Astrocyte (in vitro differentiated cells and primary cell): Measurements from ENCODE around the gene UBASH3A. TPM values are rescaled to one million over a fixed set of nuclear protein-coding genes. Genes with fewer than 3 reads are reported as not detected.

Source experiments
- DNase-seq: peaks from one replicate; pipeline ENCODE4 v3.0.0-alpha.2; 2010; ENCODE audit warnings: low read depth
- FAIRE-seq: peaks from 2 replicates; lab custom pipeline; 2011; peaks lifted over from hg19 to GRCh38; lab: Jason Lieb, UNC
- H2AFZ ChIP-seq: 2 replicates; pipeline ENCODE4 v1.6.0; 2012; ENCODE audit warnings: low read depth, low read length, inconsistent platforms
- H3K27ac ChIP-seq: 2 replicates; pipeline ENCODE4 v1.5.1; 2011; ENCODE audit warnings: low read depth, low read length, inconsistent platforms
- H3K27me3 ChIP-seq: 2 replicates; pipeline ENCODE4 v1.6.0; 2011; ENCODE audit warnings: low read length, inconsistent platforms; ENCODE audit not compliant: insufficient read depth
- H3K36me3 ChIP-seq: 2 replicates; pipeline ENCODE4 v1.5.1; 2011; ENCODE audit warnings: low read length, inconsistent platforms; ENCODE audit not compliant: insufficient read depth
- H3K4me1 ChIP-seq: 2 replicates; pipeline ENCODE4 v1.5.1; 2011; ENCODE audit warnings: low read length, inconsistent platforms; ENCODE audit not compliant: insufficient read depth
- H3K4me2 ChIP-seq: 2 replicates; pipeline ENCODE4 v1.6.0; 2012; ENCODE audit warnings: low read length, inconsistent platforms
- H3K4me3 ChIP-seq: 2 replicates; pipeline ENCODE4 v1.5.1; 2011; ENCODE audit warnings: low read depth, mild to moderate bottlenecking, low read length, inconsistent platforms; ENCODE audit not compliant: insufficient read depth
- H3K79me2 ChIP-seq: 2 replicates; pipeline ENCODE4 v1.6.0; 2012; ENCODE audit warnings: mild to moderate bottlenecking, low read length, inconsistent platforms; ENCODE audit not compliant: insufficient read depth
- H3K9ac ChIP-seq: 2 replicates; pipeline ENCODE4 v1.6.0; 2012; ENCODE audit warnings: mild to moderate bottlenecking, low read length, inconsistent platforms
- H3K9me3 ChIP-seq: 2 replicates; pipeline ENCODE4 v1.5.1; 2012; ENCODE audit warnings: low read depth, mild to moderate bottlenecking, low read length, inconsistent platforms; ENCODE audit not compliant: insufficient read depth
- H4K20me1 ChIP-seq: 2 replicates; pipeline ENCODE4 v1.6.0; 2012; ENCODE audit warnings: low read length, inconsistent platforms; ENCODE audit not compliant: insufficient read depth
- H3K27ac Mint-ChIP-seq: one replicate; pipeline ENCODE4 v1.8.0; 2021; ENCODE audit warnings: mild to moderate bottlenecking, mixed read lengths; ENCODE audit not compliant: unreplicated experiment
- H3K27me3 Mint-ChIP-seq: one replicate; pipeline ENCODE4 v1.8.0; 2021; ENCODE audit warnings: low read depth, mixed read lengths; ENCODE audit not compliant: unreplicated experiment
- H3K36me3 Mint-ChIP-seq: one replicate; pipeline ENCODE4 v1.8.0; 2021; ENCODE audit warnings: low read depth, mixed read lengths; ENCODE audit not compliant: unreplicated experiment
- H3K4me1 Mint-ChIP-seq: one replicate; pipeline ENCODE4 v1.8.0; 2021; ENCODE audit warnings: low read depth, mixed read lengths; ENCODE audit not compliant: unreplicated experiment
- H3K4me3 Mint-ChIP-seq: one replicate; pipeline ENCODE4 v1.8.0; 2021; ENCODE audit warnings: mild to moderate bottlenecking, moderate library complexity, mixed read lengths; ENCODE audit not compliant: unreplicated experiment
- H3K9me3 Mint-ChIP-seq: one replicate; pipeline ENCODE4 v1.8.0; 2021; ENCODE audit warnings: mild to moderate bottlenecking, mixed read lengths; ENCODE audit not compliant: unreplicated experiment
- EZH2 ChIP-seq: IDR thresholded peaks from 2 replicates; pipeline ENCODE4 v1.6.1; 2012; ENCODE audit warnings: mild to moderate bottlenecking, low read length, inconsistent platforms; ENCODE audit not compliant: insufficient read depth
- total RNA-seq: library from RNA; stranded (reverse); gene quantifications from 2 replicates; pipeline ENCODE4 v1.2.1, GENCODE V29; 2021
- TF ChIP-seq, protein P1 (sequence below): IDR thresholded peaks from 2 replicates; pipeline ENCODE4 v1.5.1; 2011; ENCODE audit warnings: low read depth, mild to moderate bottlenecking, inconsistent platforms, low read length, moderate library complexity; ENCODE audit not compliant: insufficient read depth

Gene UBASH3A
- total RNA-seq, 1 donor from 2014 or later: not detected

DNA sequence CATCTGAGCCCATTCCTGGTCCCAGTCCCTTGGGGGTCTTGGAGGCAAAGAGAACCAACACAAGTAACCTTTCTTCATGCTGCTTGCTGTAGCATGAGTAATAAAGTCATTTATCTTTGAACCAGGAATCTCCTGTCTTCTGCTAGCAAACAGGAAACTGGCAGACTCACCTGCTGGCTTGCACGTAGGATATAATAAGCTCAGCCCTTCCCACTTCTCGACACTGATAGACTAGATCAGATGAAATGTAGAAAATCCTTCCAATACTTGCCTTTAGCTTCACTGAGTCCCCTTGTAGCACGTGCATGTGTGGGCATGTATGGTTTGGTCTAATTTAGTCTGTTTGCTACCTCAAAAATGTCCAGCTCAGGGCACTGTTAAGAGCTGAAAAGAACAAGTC lies 46.4 kb upstream of the UBASH3A start:
- Mint-ChIP-seq H3K4me1 (no peaks in the 10 kb centered on the region), H3K9me3 (peaks cover 24% of the 10 kb centered on the region), H3K4me3 (no peak overlapping the region), H3K36me3 (no peaks in the 10 kb centered on the region), H3K27me3 (peaks cover 34% of the 10 kb centered on the region), H3K27ac (no peak overlapping the region)
- Histone ChIP-seq H2AFZ (no peak overlapping the region), H3K9ac (no peak overlapping the region), H3K36me3 (no peaks in the 10 kb centered on the region), H3K27me3 (no peaks in the 10 kb centered on the region), H4K20me1 (no peaks in the 10 kb centered on the region), H3K27ac (no peak overlapping the region), H3K4me1 (no peaks in the 10 kb centered on the region), H3K4me2 (no peak overlapping the region), H3K9me3 (no peaks in the 10 kb centered on the region), H3K79me2 (no peaks in the 10 kb centered on the region), H3K4me3 (no peak overlapping the region)
- no peak for FAIRE-seq
- TF ChIP-seq EZH2: no peak
- TF ChIP-seq, protein P1, sequence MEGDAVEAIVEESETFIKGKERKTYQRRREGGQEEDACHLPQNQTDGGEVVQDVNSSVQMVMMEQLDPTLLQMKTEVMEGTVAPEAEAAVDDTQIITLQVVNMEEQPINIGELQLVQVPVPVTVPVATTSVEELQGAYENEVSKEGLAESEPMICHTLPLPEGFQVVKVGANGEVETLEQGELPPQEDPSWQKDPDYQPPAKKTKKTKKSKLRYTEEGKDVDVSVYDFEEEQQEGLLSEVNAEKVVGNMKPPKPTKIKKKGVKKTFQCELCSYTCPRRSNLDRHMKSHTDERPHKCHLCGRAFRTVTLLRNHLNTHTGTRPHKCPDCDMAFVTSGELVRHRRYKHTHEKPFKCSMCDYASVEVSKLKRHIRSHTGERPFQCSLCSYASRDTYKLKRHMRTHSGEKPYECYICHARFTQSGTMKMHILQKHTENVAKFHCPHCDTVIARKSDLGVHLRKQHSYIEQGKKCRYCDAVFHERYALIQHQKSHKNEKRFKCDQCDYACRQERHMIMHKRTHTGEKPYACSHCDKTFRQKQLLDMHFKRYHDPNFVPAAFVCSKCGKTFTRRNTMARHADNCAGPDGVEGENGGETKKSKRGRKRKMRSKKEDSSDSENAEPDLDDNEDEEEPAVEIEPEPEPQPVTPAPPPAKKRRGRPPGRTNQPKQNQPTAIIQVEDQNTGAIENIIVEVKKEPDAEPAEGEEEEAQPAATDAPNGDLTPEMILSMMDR: no peak
- no peak for DNase-seq

DNA sequence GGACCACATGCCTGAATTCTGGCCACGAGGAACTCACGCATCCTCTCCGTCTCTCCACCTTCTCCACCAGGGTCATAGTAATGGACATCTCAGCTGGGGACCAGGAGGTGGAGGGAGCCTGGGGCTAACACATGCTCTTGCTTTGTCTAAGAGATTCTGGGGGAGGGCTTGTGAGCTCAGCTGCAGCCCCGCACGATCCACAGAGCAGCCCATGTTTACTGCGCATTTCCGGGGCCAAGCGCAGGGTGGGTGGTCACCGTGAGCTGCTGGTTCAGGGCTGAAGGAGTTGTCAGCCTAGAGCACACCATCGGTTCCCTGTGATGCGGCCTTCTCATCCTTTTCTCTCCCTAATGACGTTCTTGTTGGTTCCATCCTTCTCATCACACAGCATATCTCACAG lies 45.4 kb upstream of the UBASH3A start:
- H3K79me2 ChIP-seq: no peaks in the 10 kb centered on the region
- H3K36me3 ChIP-seq: no peaks in the 10 kb centered on the region
- H3K9me3 ChIP-seq: no peaks in the 10 kb centered on the region
- H3K4me2 ChIP-seq: no peak overlapping the region
- H3K9ac ChIP-seq: no peak overlapping the region
- no peaks in the 10 kb centered on the region for H4K20me1 ChIP-seq
- peaks cover 21% of the 10 kb centered on the region for H3K9me3 Mint-ChIP-seq
- H3K27ac Mint-ChIP-seq: no peak overlapping the region
- TF ChIP-seq, protein P1: no peak
- no peak for TF ChIP-seq EZH2
- H3K27me3 Mint-ChIP-seq: peaks cover 33% of the 10 kb centered on the region
- H3K27me3 ChIP-seq: no peaks in the 10 kb centered on the region
- H3K4me1 ChIP-seq: no peaks in the 10 kb centered on the region
- H3K4me3 ChIP-seq: no peak overlapping the region
- no peak overlapping the region for H2AFZ ChIP-seq
- no peaks in the 10 kb centered on the region for H3K36me3 Mint-ChIP-seq
- H3K4me1 Mint-ChIP-seq: no peaks in the 10 kb centered on the region
- H3K4me3 Mint-ChIP-seq: no peak overlapping the region
- no peak for DNase-seq
- no peak overlapping the region for H3K27ac ChIP-seq
- FAIRE-seq: no peak

DNA sequence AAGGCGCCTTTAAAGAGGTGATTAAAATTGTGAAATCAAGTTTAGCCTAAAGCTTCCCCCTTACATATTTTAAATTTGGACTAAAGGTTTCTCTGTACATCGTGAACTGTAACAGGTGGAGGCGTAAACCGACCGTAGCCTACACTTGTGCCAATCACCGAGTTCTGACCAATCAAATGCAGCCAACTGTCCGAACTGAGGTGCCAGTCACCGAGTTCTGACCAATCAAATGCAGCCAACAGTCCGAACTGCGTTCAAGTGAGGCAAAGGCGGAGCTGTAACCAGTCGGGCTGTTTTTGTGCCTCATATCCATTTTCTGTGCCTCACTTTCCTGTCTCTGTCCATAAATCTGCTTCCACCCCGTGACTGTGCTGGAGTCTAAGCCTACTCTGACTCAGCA lies 44.8 kb upstream of the UBASH3A start:
- Histone ChIP-seq H3K9me3 (no peaks in the 10 kb centered on the region), H3K36me3 (no peaks in the 10 kb centered on the region), H3K79me2 (no peaks in the 10 kb centered on the region), H3K9ac (no peak overlapping the region), H3K27ac (no peak overlapping the region), H3K4me1 (no peaks in the 10 kb centered on the region), H4K20me1 (no peaks in the 10 kb centered on the region), H3K27me3 (no peaks in the 10 kb centered on the region), H3K4me3 (no peak overlapping the region), H3K4me2 (no peak overlapping the region), H2AFZ (no peak overlapping the region)
- H3K9me3 Mint-ChIP-seq: peaks cover 20% of the 10 kb centered on the region
- H3K27ac Mint-ChIP-seq: no peak overlapping the region
- no peak for TF ChIP-seq EZH2
- TF ChIP-seq, protein P1: no peak
- DNase-seq (no peak), FAIRE-seq (no peak)
- H3K27me3 Mint-ChIP-seq: peaks cover 29% of the 10 kb centered on the region
- no peak overlapping the region for H3K4me3 Mint-ChIP-seq
- H3K36me3 Mint-ChIP-seq: no peaks in the 10 kb centered on the region
- no peaks in the 10 kb centered on the region for H3K4me1 Mint-ChIP-seq
